H1 (cell line): ENCODE measurements around the gene PCNA. TPM values are rescaled to one million over a fixed set of nuclear protein-coding genes. Genes with fewer than 3 reads are reported as not detected.

ENCODE experiments used
- CHD1 ChIP-seq: IDR thresholded peaks from 2 replicates; pipeline ENCODE4 v1.6.1; 2012; ENCODE audit warnings: low read depth, low read length, improper control_type of control experiment
- HDAC2 ChIP-seq, 2 experiments: fragments of 300-600 bp in 1 of 2; sonication (generic) in 1 of 2; IDR thresholded peaks; 2 replicates each; pipeline ENCODE4 v1.6.1; 2011 to 2012; ENCODE audit warnings: low read depth in 2 of 2, low read length in 2 of 2, mild to moderate bottlenecking in 2 of 2, moderate library complexity in 2 of 2, borderline replicate concordance in 1 of 2, inconsistent platforms in 1 of 2
- SIRT6 ChIP-seq: IDR thresholded peaks from one replicate; pipeline ENCODE4 v1.7.1; 2012; ENCODE audit warnings: low read length, inconsistent platforms
- polyA plus RNA-seq, 7 experiments: library from polyadenylated mRNA; depleted of rRNA in 3 of 7; stranded (reverse) in 5 of 7; unstranded in 2 of 7; fragments of >200 nt in 5 of 7; fragments of 200-250 nt in 2 of 7; gene quantifications; 1 replicate in 5 of 7; 2 replicates in 1 of 7; 4 replicates in 1 of 7; pipeline versions ENCODE4 v1.2.1 to v1.2.3, GENCODE V29; 2011 to 2013; ENCODE audit warnings: missing spikeins in 2 of 7, mixed read lengths in 2 of 7
- total RNA-seq: library from RNA; stranded (reverse); fragmentation: NEBNext Ultra II Directional; extraction: Animal tissue kit (Norgen Biotek cat#: 25700); gene quantifications from 2 replicates; pipeline ENCODE4 v1.2.1, GENCODE V29; 2021

The PCNA gene
- total and polyA plus RNA-seq, 2 of the 8 experiments (the other 6 are each of a cell fraction or from before 2014, with no cell fraction given) = 290 to 737 TPM

DNA sequence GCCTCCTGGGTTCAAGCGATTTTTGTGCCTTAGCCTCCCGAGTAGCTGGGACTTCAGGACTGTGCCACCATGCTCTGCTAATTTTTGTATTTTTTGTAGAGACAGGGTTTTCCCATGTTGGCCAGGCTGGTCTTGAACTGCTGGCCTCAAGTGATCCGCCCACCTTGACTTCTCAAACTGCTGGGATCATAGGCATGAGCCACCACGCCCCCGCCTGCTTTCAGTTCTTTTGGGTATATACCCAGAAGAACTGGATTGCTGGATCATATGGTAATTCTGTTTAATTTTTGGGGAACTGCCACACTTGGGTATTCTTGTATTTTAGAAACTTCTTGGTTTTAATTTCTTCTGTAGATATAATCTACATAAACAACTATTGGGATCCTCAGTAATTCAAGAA, 24.1 kb upstream of the PCNA start (continued):
- TF ChIP-seq HDAC2 (IDR thresholded peaks at IDR 0.05; ENCODE audit: borderline replicate concordance in 1 of 2, low read depth in 2 of 2, low read length in 2 of 2) = no peak
- no peak for TF ChIP-seq CHD1
- no peak for TF ChIP-seq SIRT6
